GM12892 (cell line): Measurements from ENCODE around the gene CBL.

Experiments used
- POLR2A ChIP-seq: IDR thresholded peaks from 2 replicates; pipeline ENCODE4 v1.6.1; 2011; ENCODE audit warnings: low read depth, low read length, control low read depth
- POLR2AphosphoS5 ChIP-seq: IDR thresholded peaks from 2 replicates; pipeline ENCODE4 v1.6.1; 2011; ENCODE audit warnings: low read depth, low read length, control low read depth
- TAF1 ChIP-seq: IDR thresholded peaks from 2 replicates; pipeline ENCODE4 v1.6.1; 2011; ENCODE audit warnings: low read depth, mild to moderate bottlenecking, control low read depth, low read length, borderline replicate concordance

- TF ChIP-seq TAF1 (no peak), POLR2A (no peak), POLR2AphosphoS5 (no peak)
Measured at GRCh38 chr11:119262668-119263351, 56.7 kb downstream of the CBL start.
